Gastrocnemius medialis (tissue), 4 donors: ENCODE results near the gene FADD.

ENCODE experiments used
- CTCF ChIP-seq, 5 experiments: fragments of 450-650 bp in 3 of 5; fragments of 200-600 bp in 2 of 5; sonication (generic) in 2 of 5; IDR thresholded peaks in 4 of 5; conservative IDR thresholded peaks in 1 of 5; 1 replicate in 4 of 5; 2 replicates in 1 of 5; pipeline ENCODE4 v1.5.1; 2016 to 2019; ENCODE audit warnings: antibody characterized with exemption in 5 of 5, mild to moderate bottlenecking in 3 of 5, moderate library complexity in 3 of 5
- POLR2A ChIP-seq, 2 donors: fragments of 450-650 bp; IDR thresholded peaks; one replicate each; pipeline ENCODE4 v1.6.1; 2017; ENCODE audit warnings: antibody characterized with exemption in 2 of 2, mild to moderate bottlenecking in 2 of 2, moderate library complexity in 2 of 2

GRCh38 chr11:70225681-70226177 is 22.6 kb downstream of the FADD start:
- TF ChIP-seq POLR2A (IDR thresholded peaks at IDR 0.05) (no peak), CTCF (IDR thresholded peaks at IDR 0.05 in 4 of 5, conservative IDR thresholded peaks at IDR 0.05 in 1 of 5) (no peak)
